ENCODE data around the gene NKIRAS2.

DNA sequence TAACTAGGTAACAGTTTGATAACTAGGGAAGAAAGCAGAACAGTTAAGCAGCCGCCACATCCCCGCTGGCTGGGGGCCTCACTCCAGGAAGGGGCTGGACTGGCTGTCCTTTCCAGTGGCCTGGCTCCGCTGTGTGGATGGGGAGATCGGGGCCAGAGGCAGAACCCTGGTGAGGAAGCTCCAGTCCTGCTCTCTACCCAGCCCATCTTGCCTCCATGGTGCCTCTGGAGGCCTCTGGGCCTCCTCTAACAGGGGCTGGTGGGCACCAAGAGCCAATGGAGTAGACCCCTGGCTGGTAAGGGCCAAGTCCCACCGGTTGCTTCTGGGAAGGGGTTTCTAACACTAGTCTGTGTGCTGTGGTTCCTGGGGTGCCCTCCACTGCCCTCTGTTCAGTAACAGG is 45.2 kb upstream of the NKIRAS2 start:
- TF ChIP-seq CTCF (conservative IDR thresholded peaks at IDR 0.05; ENCODE audit: low read length): no peak
- no peak for TF ChIP-seq EZH2phosphoT487 (IDR thresholded peaks at IDR 0.05; ENCODE audit: borderline replicate concordance)

All from Loucy (cell line).